K562 (cell line): Measurements from ENCODE around the gene SH2D4B. TPM values are rescaled to one million over a fixed set of nuclear protein-coding genes. Genes with fewer than 3 reads are reported as not detected.

Source experiments
- ARNT ChIP-seq, 2 experiments: fragments of 450-650 bp; IDR thresholded peaks; 2 replicates each; pipeline ENCODE4 v1.6.1; 2016; ENCODE audit warnings: mild to moderate bottlenecking in 1 of 2
- BRCA1 ChIP-seq, 2 experiments: fragments of 450-650 bp in 1 of 2; sonication (generic) in 1 of 2; formaldehyde crosslinking in 1 of 2; IDR thresholded peaks; 2 replicates each; pipeline versions ENCODE4 v1.5.0 to v1.6.1; 2017 to 2020; ENCODE audit warnings: mild to moderate bottlenecking in 1 of 2, missing genetic modification reagents in 1 of 2
- KAT7 ChIP-seq: sonication (generic); formaldehyde crosslinking; IDR thresholded peaks from 2 replicates; pipeline ENCODE4 v1.8.0; 2022; ENCODE audit warnings: missing genetic modification reagents, mild to moderate bottlenecking, borderline replicate concordance
- MCM2 ChIP-seq: fragments of 450-650 bp; IDR thresholded peaks from 2 replicates; pipeline ENCODE4 v1.6.1; 2017; ENCODE audit warnings: low read depth, mild to moderate bottlenecking
- MED1 ChIP-seq: sonication (generic); formaldehyde crosslinking; IDR thresholded peaks from 2 replicates; pipeline ENCODE4 v1.8.1; 2023; ENCODE audit warnings: missing genetic modification reagents, borderline replicate concordance
- MLX ChIP-seq, 2 experiments: fragments of 450-650 bp in 1 of 2; sonication (generic) in 1 of 2; formaldehyde crosslinking; conservative IDR thresholded peaks; 2 replicates each; pipeline versions ENCODE4 v1.4.0 to v1.8.1; 2020 to 2022; ENCODE audit warnings: mild to moderate bottlenecking in 1 of 2, missing genetic modification reagents in 1 of 2
- POLR2B ChIP-seq: fragments of 450-650 bp; IDR thresholded peaks from 2 replicates; pipeline ENCODE4 v1.6.1; 2018; ENCODE audit warnings: low read depth; ENCODE audit not compliant: partially characterized antibody
- POLR2G ChIP-seq: fragments of 200-400 bp; formaldehyde crosslinking; IDR thresholded peaks from 2 replicates; pipeline ENCODE4 v1.6.1; 2017; ENCODE audit warnings: low read depth, mild to moderate bottlenecking, antibody characterized with exemption, low read length, moderate library complexity
- RBM17 ChIP-seq: fragments of 200-400 bp; formaldehyde crosslinking; IDR thresholded peaks from 2 replicates; pipeline ENCODE4 v1.6.1; 2017; ENCODE audit warnings: low read depth, mild to moderate bottlenecking, low read length, borderline replicate concordance
- SP2 ChIP-seq: IDR thresholded peaks from 2 replicates; pipeline ENCODE4 v1.6.1; 2011; ENCODE audit warnings: mild to moderate bottlenecking, low read depth, low read length, moderate library complexity; ENCODE audit not compliant: poor library complexity, severe bottlenecking; ENCODE audit errors: extremely low read depth
- VEZF1 ChIP-seq: fragments of 200-800 bp; sonication (Bioruptor generic); IDR thresholded peaks from 2 replicates; pipeline ENCODE4 v1.6.1; 2017; ENCODE audit warnings: missing genetic modification characterization, missing compliant biosample characterization
- ZFPM2 ChIP-seq: fragments of 250-450 bp; sonication (Bioruptor Pico); IDR thresholded peaks from 2 replicates; pipeline ENCODE4 v1.5.1; 2022; ENCODE audit warnings: mild to moderate bottlenecking
- ZNF311 ChIP-seq: fragments of 250-450 bp; sonication (Bioruptor Pico); IDR thresholded peaks from 2 replicates; pipeline ENCODE4 v1.4.0; 2020; ENCODE audit warnings: mild to moderate bottlenecking, moderate library complexity
- ZNF318 ChIP-seq, 2 experiments: fragments of 450-650 bp; IDR thresholded peaks; 2 replicates each; pipeline ENCODE4 v1.6.1; 2016; ENCODE audit warnings: mild to moderate bottlenecking in 2 of 2, borderline replicate concordance in 1 of 2, low read depth in 1 of 2, moderate library complexity in 1 of 2
- ZNF79 ChIP-seq: fragments of 250-450 bp; sonication (Bioruptor Pico); IDR thresholded peaks from 2 replicates; pipeline ENCODE4 v1.4.0; 2020; ENCODE audit warnings: low read depth, mild to moderate bottlenecking, moderate library complexity
- polyA plus RNA-seq, 8 experiments: library from polyadenylated mRNA; depleted of rRNA in 4 of 8; stranded (reverse) in 5 of 8; unstranded in 3 of 8; fragments of >200 nt; fragmentation: Nextera tagmentation in 2 of 8; fragmentation: Illumina TruSeq in 1 of 8; extraction: Ambion mirVana in 2 of 8; extraction: Trizol in 1 of 8; gene quantifications; 2 replicates each; pipeline versions ENCODE4 v1.2.1 to v1.2.3, GENCODE V29; 2011 to 2014; ENCODE audit warnings: inconsistent platforms in 1 of 8, missing spikeins in 1 of 8
- total RNA-seq, 7 experiments: library from RNA; depleted of rRNA in 6 of 7; stranded (reverse); fragments of >200 nt in 6 of 7; fragmentation: Illumina TruSeq in 2 of 7; extraction: Trizol in 2 of 7; gene quantifications; 2 replicates each; pipeline versions ENCODE4 v1.2.1 to v1.2.3, GENCODE V29; 2011 to 2021; ENCODE audit warnings: low replicate concordance in 1 of 7

SH2D4B gene
- total and polyA plus RNA-seq, 9 of the 15 experiments (the other 6 are each of a cell fraction or from before 2014, with no cell fraction given) = 0.03 to 0.14 (median 0.04) TPM; not detected in 4

GRCh38 chr10:80535671-80536360 is 1.9 kb upstream of the SH2D4B start (continued):
- no peak for TF ChIP-seq ZNF318 (IDR thresholded peaks at IDR 0.05; ENCODE audit: borderline replicate concordance in 1 of 2, low read depth in 1 of 2)
- TF ChIP-seq ZNF79 (CRISPR knock-in tag) = no peak
- no peak for TF ChIP-seq ZFPM2 (CRISPR knock-in tag)
- no peak for TF ChIP-seq SP2
- no peak for TF ChIP-seq ZNF311
- no peak for TF ChIP-seq KAT7 (CRISPR knock-in tag)
- no peak for TF ChIP-seq ARNT (IDR thresholded peaks at IDR 0.05)
- no peak for TF ChIP-seq MED1 (CRISPR knock-in tag)
- peak; percentile 81 for TF ChIP-seq POLR2G
- TF ChIP-seq POLR2B = no peak
- no peak for TF ChIP-seq MCM2
- no peak for TF ChIP-seq RBM17
- TF ChIP-seq BRCA1 (IDR thresholded peaks at IDR 0.05) = no peak
- TF ChIP-seq BRCA1 (CRISPR knock-in tag; IDR thresholded peaks at IDR 0.05) = no peak
- TF ChIP-seq MLX (CRISPR knock-in tag; conservative IDR thresholded peaks at IDR 0.05) = no peak
- TF ChIP-seq VEZF1 (CRISPR knock-in tag) = peak; percentile 86
